ENCODE data around the gene OBP2A.

DNA sequence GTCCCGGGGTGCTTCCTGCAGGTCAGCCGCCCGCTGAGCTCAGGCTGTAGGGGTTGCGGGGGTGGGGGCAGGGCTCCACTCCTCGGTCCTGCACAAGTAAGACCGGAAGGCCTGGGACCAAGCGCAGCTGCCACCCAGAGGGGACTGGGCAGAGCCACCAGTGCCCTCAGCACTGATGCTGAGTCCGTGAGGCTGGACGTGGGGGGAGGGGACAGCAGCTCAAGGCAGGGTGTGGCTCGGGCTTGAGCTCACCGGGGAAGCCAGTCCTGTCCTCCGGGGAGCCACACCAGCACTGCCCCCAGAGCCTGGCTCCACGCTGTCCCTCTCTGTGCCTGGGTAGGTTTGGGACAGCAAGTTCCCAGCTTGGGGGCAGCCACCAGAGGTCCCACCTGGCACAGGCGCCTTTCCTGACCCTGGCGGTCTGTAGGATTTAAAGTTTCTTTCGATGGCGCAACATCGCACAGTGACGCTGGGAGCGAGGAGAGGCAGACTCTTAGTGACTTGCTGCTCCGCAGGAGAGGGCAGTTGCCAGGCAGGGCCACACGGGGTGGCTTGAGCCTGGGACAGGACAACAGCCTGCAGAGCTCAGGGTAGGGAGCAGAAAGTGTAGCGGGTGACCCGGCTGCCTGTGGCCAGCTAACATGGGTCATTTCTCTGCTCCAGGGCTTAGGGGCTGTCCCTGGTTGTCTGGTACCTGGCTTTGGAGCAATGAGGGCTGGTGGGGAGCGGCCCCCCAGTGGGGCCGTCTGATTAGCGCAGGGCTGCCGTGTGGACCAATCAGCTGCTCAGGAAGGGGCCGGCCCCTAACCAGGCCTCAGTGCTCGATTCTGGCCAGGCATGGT lies 19.0 kb upstream of the OBP2A start:
- TF ChIP-seq, protein P1, sequence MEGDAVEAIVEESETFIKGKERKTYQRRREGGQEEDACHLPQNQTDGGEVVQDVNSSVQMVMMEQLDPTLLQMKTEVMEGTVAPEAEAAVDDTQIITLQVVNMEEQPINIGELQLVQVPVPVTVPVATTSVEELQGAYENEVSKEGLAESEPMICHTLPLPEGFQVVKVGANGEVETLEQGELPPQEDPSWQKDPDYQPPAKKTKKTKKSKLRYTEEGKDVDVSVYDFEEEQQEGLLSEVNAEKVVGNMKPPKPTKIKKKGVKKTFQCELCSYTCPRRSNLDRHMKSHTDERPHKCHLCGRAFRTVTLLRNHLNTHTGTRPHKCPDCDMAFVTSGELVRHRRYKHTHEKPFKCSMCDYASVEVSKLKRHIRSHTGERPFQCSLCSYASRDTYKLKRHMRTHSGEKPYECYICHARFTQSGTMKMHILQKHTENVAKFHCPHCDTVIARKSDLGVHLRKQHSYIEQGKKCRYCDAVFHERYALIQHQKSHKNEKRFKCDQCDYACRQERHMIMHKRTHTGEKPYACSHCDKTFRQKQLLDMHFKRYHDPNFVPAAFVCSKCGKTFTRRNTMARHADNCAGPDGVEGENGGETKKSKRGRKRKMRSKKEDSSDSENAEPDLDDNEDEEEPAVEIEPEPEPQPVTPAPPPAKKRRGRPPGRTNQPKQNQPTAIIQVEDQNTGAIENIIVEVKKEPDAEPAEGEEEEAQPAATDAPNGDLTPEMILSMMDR (IDR thresholded peaks at IDR 0.05) = no peak
- TF ChIP-seq POLR2A (IDR thresholded peaks at IDR 0.05) (no peak), EP300 (IDR thresholded peaks at IDR 0.05) (no peak), POLR2AphosphoS5 (IDR thresholded peaks at IDR 0.05) (no peak)
